HCT116 (cell line): ENCODE results near the gene HMBS. TPM values are rescaled to one million over a fixed set of nuclear protein-coding genes. Genes with fewer than 3 reads are reported as not detected.

Experiments
- ATAC-seq: fragments of 200-7000 bp; cut with Tn5 transposase; 2 replicates; pipeline ENCODE4 v1.9.1; 2020; ENCODE audit warnings: mild to moderate bottlenecking, moderate library complexity
- Bru-seq: library from RNA; stranded (reverse); fragments of 400-500 nt; gene quantifications from one replicate; lab custom pipeline; 2021; lab: Mats Ljungman, UMichigan
- BruChase-seq, 2 experiments: library from RNA; stranded (reverse); fragments of 400-500 nt; gene quantifications; one replicate each; lab custom pipeline; 2021; lab: Mats Ljungman, UMichigan
- BruUV-seq: library from RNA; stranded (reverse); fragments of 400-500 nt; replicated peaks from 2 replicates; lab custom pipeline; 2021; lab: Mats Ljungman, UMichigan
- CTCF ChIA-PET: fragments of 300-600 bp; sonication (Branson Sonifier 250); formaldehyde crosslinking; loops from one replicate; lab custom pipeline; 2021; ENCODE audit warnings: antibody characterized with exemption; lab: Charles Lee
- POLR2A ChIA-PET: fragments of 300-600, 350-600 bp; sonication (Branson Sonifier 250); formaldehyde crosslinking; loops from one replicate; lab custom pipeline; 2021; ENCODE audit warnings: antibody characterized with exemption; lab: Charles Lee
- RAD21 ChIA-PET, 2 experiments: fragments of 300-600 bp; sonication (Branson Sonifier 250); formaldehyde crosslinking; loops; one replicate each; lab custom pipeline; 2023; ENCODE audit warnings: low total read pairs in 2 of 2; ENCODE audit not compliant: uncharacterized antibody in 2 of 2, unreplicated experiment in 2 of 2, low non-redundant PET in 1 of 2; lab: Charles Lee
- DNase-seq: peaks from one replicate; pipeline ENCODE4 v3.0.0-alpha.2; 2010; ENCODE audit warnings: low read depth, low spot score
- H2AFZ ChIP-seq: fragments of 200-600 bp; shearing (Covaris generic), sonication (generic); 2 replicates; pipeline ENCODE4 v1.6.1; 2017; ENCODE audit warnings: low read depth, mixed run types, mixed read lengths, antibody characterized with exemption, low read length; ENCODE audit not compliant: poor library complexity, severe bottlenecking
- H3K27ac ChIP-seq: 2 replicates; pipeline ENCODE4 v1.5.1; 2012; ENCODE audit warnings: low read depth, low read length
- H3K27me3 ChIP-seq: fragments of 200-600 bp; sonication (generic); 2 replicates; pipeline ENCODE4 v1.6.1; 2016; ENCODE audit warnings: mixed run types, low read length, mixed read lengths; ENCODE audit not compliant: insufficient read depth
- H3K36me3 ChIP-seq, 2 experiments: fragments of 200-500 bp in 1 of 2; fragments of 200-600 bp in 1 of 2; sonication (Bioruptor generic) in 1 of 2; sonication (generic) in 1 of 2; 2 replicates each; pipeline versions ENCODE4 v1.5.1 to v1.6.1; 2014 to 2016; ENCODE audit warnings: low read length in 2 of 2, inconsistent platforms in 1 of 2, mixed read lengths in 1 of 2, mixed run types in 1 of 2; ENCODE audit not compliant: insufficient read depth in 2 of 2, control insufficient read depth in 1 of 2
- H3K4me1 ChIP-seq, 2 experiments: fragments of 200-600 bp in 1 of 2; sonication (generic) in 1 of 2; 2 replicates each; pipeline versions ENCODE4 v1.5.1 to v1.6.1; 2012 to 2017; ENCODE audit warnings: low read length in 2 of 2, inconsistent platforms in 1 of 2, mild to moderate bottlenecking in 1 of 2, mixed read lengths in 1 of 2, mixed run types in 1 of 2, moderate library complexity in 1 of 2; ENCODE audit not compliant: insufficient read depth in 2 of 2, control insufficient read depth in 1 of 2
- H3K4me2 ChIP-seq: fragments of 200-600 bp; sonication (generic); 2 replicates; pipeline ENCODE4 v1.6.1; 2017; ENCODE audit warnings: mixed run types, low read length, mixed read lengths
- H3K4me3 ChIP-seq, 2 experiments: fragments of 200-600 bp in 1 of 2; sonication (generic) in 1 of 2; replicated peaks in 1 of 2; 2 replicates each; pipeline ENCODE4 v1.5.1; 2011 to 2016; ENCODE audit warnings: low read length in 2 of 2, control low read depth in 1 of 2, low read depth in 1 of 2, mild to moderate bottlenecking in 1 of 2, mixed read lengths in 1 of 2, mixed run types in 1 of 2
- H3K79me2 ChIP-seq: fragments of 200-600 bp; sonication (generic); 2 replicates; pipeline ENCODE4 v1.6.1; 2017; ENCODE audit warnings: mild to moderate bottlenecking, mixed run types, low read length, moderate library complexity, mixed read lengths; ENCODE audit not compliant: insufficient read depth
- H3K9ac ChIP-seq: fragments of 200-600 bp; sonication (generic); 2 replicates; pipeline ENCODE4 v1.6.1; 2016; ENCODE audit warnings: low read length, mixed read lengths
- H3K9me2 ChIP-seq: fragments of 200-600 bp; sonication (generic), shearing (Covaris generic); 2 replicates; pipeline ENCODE4 v1.6.1; 2017; ENCODE audit warnings: mixed run types, mild to moderate bottlenecking, moderate library complexity; ENCODE audit not compliant: insufficient read depth
- H3K9me3 ChIP-seq, 2 experiments: fragments of 200-500 bp in 1 of 2; fragments of 200-600 bp in 1 of 2; sonication (Bioruptor generic) in 1 of 2; sonication (generic) in 1 of 2; 2 replicates each; pipeline ENCODE4 v1.6.1; 2014 to 2017; ENCODE audit warnings: low read length in 2 of 2, mixed read lengths in 2 of 2, inconsistent platforms in 1 of 2, low read depth in 1 of 2, mild to moderate bottlenecking in 1 of 2, mixed run types in 1 of 2, moderate library complexity in 1 of 2; ENCODE audit not compliant: control insufficient read depth in 1 of 2, insufficient read depth in 1 of 2
- H4K20me1 ChIP-seq: fragments of 200-600 bp; sonication (generic), shearing (Covaris generic); 2 replicates; pipeline ENCODE4 v1.6.1; 2017; ENCODE audit warnings: mixed run types, mild to moderate bottlenecking, moderate library complexity; ENCODE audit not compliant: insufficient read depth
- ATF3 ChIP-seq: IDR thresholded peaks from 2 replicates; pipeline ENCODE4 v1.6.1; 2012
- CBX3 ChIP-seq: IDR thresholded peaks from 2 replicates; pipeline ENCODE4 v1.6.1; 2012; ENCODE audit warnings: low read depth
- CEBPB ChIP-seq: IDR thresholded peaks from 2 replicates; pipeline ENCODE4 v1.6.1; 2012; ENCODE audit warnings: low read depth
- ELF1 ChIP-seq: IDR thresholded peaks from 2 replicates; pipeline ENCODE4 v1.6.1; 2012; ENCODE audit warnings: low read depth, borderline replicate concordance
- EZH2 ChIP-seq: fragments of 200-600 bp; sonication (generic); IDR thresholded peaks from 2 replicates; pipeline ENCODE4 v1.6.1; 2017; ENCODE audit warnings: antibody characterized with exemption, mixed run types
- EZH2phosphoT487 ChIP-seq: fragments of 200-600 bp; IDR thresholded peaks from 2 replicates; pipeline ENCODE4 v1.6.1; 2018; ENCODE audit warnings: antibody characterized with exemption, borderline replicate concordance
- POLR2A ChIP-seq: IDR thresholded peaks from 2 replicates; pipeline ENCODE4 v1.7.0; 2011; ENCODE audit warnings: borderline replicate concordance; ENCODE audit not compliant: insufficient read depth, insufficient read length; ENCODE audit errors: extremely low read depth
- POLR2AphosphoS5 ChIP-seq: IDR thresholded peaks from 2 replicates; pipeline ENCODE4 v1.6.1; 2011; ENCODE audit warnings: mild to moderate bottlenecking, low read depth, low read length, moderate library complexity
- RAD21 ChIP-seq: IDR thresholded peaks from 2 replicates; pipeline ENCODE4 v1.6.1; 2012; ENCODE audit warnings: low read depth, mild to moderate bottlenecking
- SP1 ChIP-seq: IDR thresholded peaks from 2 replicates; pipeline ENCODE4 v1.6.1; 2012; ENCODE audit warnings: low read depth
- SRF ChIP-seq: IDR thresholded peaks from 2 replicates; pipeline ENCODE4 v1.6.1; 2012; ENCODE audit warnings: low read depth
- TCF7L2 ChIP-seq: IDR thresholded peaks from 2 replicates; pipeline ENCODE4 v1.7.0; 2011; ENCODE audit warnings: borderline replicate concordance, inconsistent platforms; ENCODE audit not compliant: insufficient read depth, insufficient read length; ENCODE audit errors: extremely low read depth
- YY1 ChIP-seq: IDR thresholded peaks from 2 replicates; pipeline ENCODE4 v1.6.1; 2011; ENCODE audit warnings: low read length, low read depth, moderate library complexity, mild to moderate bottlenecking; ENCODE audit not compliant: insufficient replicate concordance; ENCODE audit errors: extremely low read depth
- ZBTB33 ChIP-seq: IDR thresholded peaks from 2 replicates; pipeline ENCODE4 v1.6.1; 2011; ENCODE audit warnings: mild to moderate bottlenecking, low read length, moderate library complexity; ENCODE audit not compliant: insufficient replicate concordance; ENCODE audit errors: extremely low read depth
- ZFX ChIP-seq: fragments of 450-650 bp; IDR thresholded peaks from 2 replicates; pipeline ENCODE4 v1.6.1; 2017
- ZNF274 ChIP-seq: fragments of 200-500 bp; sonication (Bioruptor generic); IDR thresholded peaks from 2 replicates; pipeline ENCODE4 v1.6.1; 2014; ENCODE audit warnings: mild to moderate bottlenecking, low read depth, low read length, inconsistent platforms
- intact Hi-C: fragments of 100-400 bp; cut with micrococcal nuclease; formaldehyde crosslinking; loops from 2 replicates; pipeline ENCODE4 v1.10.0; 2022
- long read RNA-seq: library from polyadenylated mRNA; unstranded; transcript quantifications from one replicate; pipeline ENCODE4 v2.0.0, GENCODE V29; 2021; ENCODE audit not compliant: unreplicated experiment
- polyA plus RNA-seq: library from polyadenylated mRNA; unstranded; fragments of >200 nt; gene quantifications from 2 replicates; pipeline ENCODE4 v1.2.1, GENCODE V29; 2012; ENCODE audit warnings: missing spikeins
- total RNA-seq: library from RNA; stranded (reverse); gene quantifications from one replicate; pipeline ENCODE4 v1.2.1, GENCODE V29; 2021; ENCODE audit not compliant: unreplicated experiment
- TF ChIP-seq, protein P1 (sequence below): IDR thresholded peaks from 2 replicates; pipeline ENCODE4 v1.6.1; 2012
- TF ChIP-seq, protein P2 (sequence below), 3 experiments: fragments of 200-600 bp in 1 of 3; sonication (generic) in 1 of 3; IDR thresholded peaks in 2 of 3; conservative IDR thresholded peaks in 1 of 3; 2 replicates each; pipeline ENCODE4 v1.5.1; 2012 to 2017; ENCODE audit warnings: low read depth in 2 of 3, low read length in 2 of 3, antibody characterized with exemption in 1 of 3, borderline replicate concordance in 1 of 3, control low read depth in 1 of 3, mild to moderate bottlenecking in 1 of 3, mixed read lengths in 1 of 3, mixed run types in 1 of 3, moderate library complexity in 1 of 3; ENCODE audit not compliant: insufficient read depth in 1 of 3

The HMBS gene
- total RNA-seq (69.0 TPM), Bru-seq, nascent RNA (percentile 73 among the genes with signal in this experiment), BruChase-seq, experiment 1, labeled RNA remaining after a 6-hour chase (percentile 82 among the genes with signal in this experiment), BruChase-seq, experiment 2, labeled RNA remaining after a 2-hour chase (percentile 78 among the genes with signal in this experiment)
- 64.7 and 73.9 TPM in 2 replicates for polyA plus RNA-seq
- long read RNA-seq, transcript HMBS-201 (14 exons, 1,501 nt): major isoform, 73 of 121 reads
- long read RNA-seq, partial matches to known transcripts: 8 of 121 reads
- long read RNA-seq, other reads (novel, unspliced or antisense): 37 of 121 reads

DNA sequence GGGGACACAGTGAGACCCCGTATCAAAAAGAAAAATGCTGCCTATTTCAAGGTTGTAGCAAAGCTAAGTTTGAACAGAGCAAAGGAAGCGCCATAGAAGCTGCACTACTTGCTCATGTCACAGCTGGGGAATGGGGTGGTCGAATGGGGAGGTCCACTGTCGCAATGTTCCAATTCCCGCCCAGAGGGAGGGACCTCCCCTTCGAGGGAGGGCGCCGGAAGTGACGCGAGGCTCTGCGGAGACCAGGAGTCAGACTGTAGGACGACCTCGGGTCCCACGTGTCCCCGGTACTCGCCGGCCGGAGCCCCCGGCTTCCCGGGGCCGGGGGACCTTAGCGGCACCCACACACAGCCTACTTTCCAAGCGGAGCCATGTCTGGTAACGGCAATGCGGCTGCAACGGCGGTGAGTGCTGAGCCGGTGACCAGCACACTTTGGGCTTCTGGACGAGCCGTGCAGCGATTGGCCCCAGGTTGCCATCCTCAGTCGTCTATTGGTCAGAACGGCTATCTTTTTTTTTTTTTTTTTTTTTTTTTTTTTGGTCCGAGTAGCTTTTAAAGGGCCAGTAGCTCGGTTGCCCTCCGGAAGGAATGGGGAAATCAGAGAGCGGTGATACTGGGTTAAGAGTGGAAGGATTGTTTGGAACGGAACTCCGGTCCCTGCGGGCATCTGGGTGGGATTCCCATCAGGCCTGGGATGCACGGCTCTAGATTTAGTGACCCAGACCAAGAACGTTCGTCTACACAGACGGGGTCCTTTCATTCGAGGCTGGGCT, at the start of gene HMBS:
TSS of gene HMBS (plus strand) at position 219 of the 774 bp plus-strand sequence. CDS start at position 372, 153 bp downstream.
- Histone ChIP-seq H3K9ac (peak within 1 kb of the TSS; percentile 90), H3K27me3 (no peaks in the 10 kb centered on the region), H3K27ac (peak within 1 kb of the TSS; percentile 89), H4K20me1 (no peaks in the 10 kb centered on the region), H3K36me3 (peaks cover 0 to 3% of the 10 kb centered on the region in 2 experiments; a peak in 1 of 4 replicates), H3K4me3 (peak within 1 kb of the TSS; percentile 72 to 90), H3K4me2 (peak within 1 kb of the TSS; percentile 81), H3K9me2 (no peaks in the 10 kb centered on the region), H3K79me2 (peaks cover 24% of the 10 kb centered on the region), H2AFZ (no peak within 1 kb of the TSS), H3K9me3 (no peaks in the 10 kb centered on the region), H3K4me1 (peaks cover 25 to 37% of the 10 kb centered on the region in 2 experiments)
- POLR2A ChIA-PET: interaction anchor here (0.5 to 3.0 kb wide), 19 partner anchors 8 to 958 kb away, joined by 3 to 27 read pairs (median 3); partner anchors contain the start of genes ABCG4, DPAGT1, HINFP and VPS11
- ATAC-seq: peak; percentile 89
- RAD21 ChIA-PET: interaction anchor here (0.8 to 1.0 kb wide), 3 partner anchors 11 to 17 kb away, joined by 3 to 7 read pairs (median 6); partner anchors contain the start of genes DPAGT1 (in 1 of the 2) and VPS11 (in 1 of the 2)
- DNase-seq: peak; percentile 80
- no TSS peak for BruUV-seq
- CTCF ChIA-PET: interaction anchor here (0.6 to 2.6 kb wide), 6 partner anchors 10 to 253 kb away, joined by 3 to 20 read pairs (median 4); partner anchors contain the start of genes HINFP and VPS11
- intact Hi-C loops: loop anchor here (1.0 kb wide), 1 partner anchor 18 kb away; the partner anchor contains the start of gene VPS11
- no peak for TF ChIP-seq RAD21
- TF ChIP-seq EZH2: no peak
- no peak for TF ChIP-seq ZFX
- no peak; the same call in 1 of the 2 replicates for TF ChIP-seq ELF1
- TF ChIP-seq POLR2AphosphoS5: peak; percentile 91
- no peak for TF ChIP-seq EZH2phosphoT487
- peak; percentile 10 for TF ChIP-seq ZBTB33
- TF ChIP-seq TCF7L2: no peak
- TF ChIP-seq ATF3: no peak
- TF ChIP-seq SRF: no peak
- no peak for TF ChIP-seq CBX3
- TF ChIP-seq SP1: peak; percentile 95
- peak; percentile 74 for TF ChIP-seq POLR2A
- TF ChIP-seq, protein P1, sequence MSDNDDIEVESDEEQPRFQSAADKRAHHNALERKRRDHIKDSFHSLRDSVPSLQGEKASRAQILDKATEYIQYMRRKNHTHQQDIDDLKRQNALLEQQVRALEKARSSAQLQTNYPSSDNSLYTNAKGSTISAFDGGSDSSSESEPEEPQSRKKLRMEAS: peak; percentile 91
- TF ChIP-seq CEBPB: 0 out of 2 replicates have a peak, but pooled peaks have one; percentile 8
- no peak for TF ChIP-seq YY1
- TF ChIP-seq, protein P2, sequence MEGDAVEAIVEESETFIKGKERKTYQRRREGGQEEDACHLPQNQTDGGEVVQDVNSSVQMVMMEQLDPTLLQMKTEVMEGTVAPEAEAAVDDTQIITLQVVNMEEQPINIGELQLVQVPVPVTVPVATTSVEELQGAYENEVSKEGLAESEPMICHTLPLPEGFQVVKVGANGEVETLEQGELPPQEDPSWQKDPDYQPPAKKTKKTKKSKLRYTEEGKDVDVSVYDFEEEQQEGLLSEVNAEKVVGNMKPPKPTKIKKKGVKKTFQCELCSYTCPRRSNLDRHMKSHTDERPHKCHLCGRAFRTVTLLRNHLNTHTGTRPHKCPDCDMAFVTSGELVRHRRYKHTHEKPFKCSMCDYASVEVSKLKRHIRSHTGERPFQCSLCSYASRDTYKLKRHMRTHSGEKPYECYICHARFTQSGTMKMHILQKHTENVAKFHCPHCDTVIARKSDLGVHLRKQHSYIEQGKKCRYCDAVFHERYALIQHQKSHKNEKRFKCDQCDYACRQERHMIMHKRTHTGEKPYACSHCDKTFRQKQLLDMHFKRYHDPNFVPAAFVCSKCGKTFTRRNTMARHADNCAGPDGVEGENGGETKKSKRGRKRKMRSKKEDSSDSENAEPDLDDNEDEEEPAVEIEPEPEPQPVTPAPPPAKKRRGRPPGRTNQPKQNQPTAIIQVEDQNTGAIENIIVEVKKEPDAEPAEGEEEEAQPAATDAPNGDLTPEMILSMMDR (IDR thresholded peaks at IDR 0.05 in 2 of 3, conservative IDR thresholded peaks at IDR 0.05 in 1 of 3; ENCODE audit: borderline replicate concordance in 1 of 3, insufficient read depth in 1 of 3, low read depth in 2 of 3, low read length in 2 of 3): no peak
- no peak for TF ChIP-seq ZNF274
